ENCODE measurements around the gene FHIP1A. TPM values are rescaled to one million over a fixed set of nuclear protein-coding genes. Genes with fewer than 3 reads are reported as not detected.
A peak's percentile ranks its signal among the peaks of the same experiment; 100 is the strongest.

Gene FHIP1A
- total RNA-seq, 1 experiment from 2014 or later, result 0.39 TPM

- no peaks in the 10 kb centered on the region for H3K4me1 ChIP-seq (ENCODE audit: control insufficient read depth, insufficient read depth, low read length)
- no peak overlapping the region for H3K4me3 ChIP-seq (ENCODE audit: low read depth in 2 of 2, low read length in 2 of 2)
- in situ Hi-C loops (cut with HindIII; ENCODE audit: low pct_unique_long_range_greater_than_20kb, low sequenced_read_pairs) (no loop called here), intact Hi-C loops (cut with micrococcal nuclease; ENCODE audit: unreplicated experiment) (no loop called here)
- BruUV-seq (replicated peaks), result no TSS peak
- H3K27ac ChIP-seq (ENCODE audit: low read length), result no peak overlapping the region
- H3K27me3 ChIP-seq (ENCODE audit: control insufficient read depth, insufficient read depth, low read length), result no peaks in the 10 kb centered on the region
- no peaks in the 10 kb centered on the region for H3K9me3 ChIP-seq (ENCODE audit: control insufficient read depth, insufficient read depth, low read depth, low read length)
- ChIA-PET POLR2A (no interaction called here), CTCF (no interaction called here)
- DNase-seq (ENCODE audit: low read depth, low spot score), result no peak
- TF ChIP-seq CTCF (IDR thresholded peaks at IDR 0.05), result no peak
- TF ChIP-seq REST (IDR thresholded peaks at IDR 0.05; ENCODE audit: insufficient read depth in 1 of 2, low read depth in 2 of 2, low read length in 1 of 2), result no peak
- TF ChIP-seq SIN3A (IDR thresholded peaks at IDR 0.05; ENCODE audit: borderline replicate concordance, insufficient read depth, low read depth, low read length), result no peak
- no peak for TF ChIP-seq TCF7L2 (IDR thresholded peaks at IDR 0.05; ENCODE audit: low read depth, low read length)
- no peak for TF ChIP-seq POLR2AphosphoS5 (IDR thresholded peaks at IDR 0.05; ENCODE audit: low read depth, low read length)
- ATAC-seq, result no peak
- no peaks in the 10 kb centered on the region for H3K36me3 ChIP-seq (ENCODE audit: control insufficient read depth, insufficient read depth, low read length)
These were observed 8.9 kb downstream of the FHIP1A start for GRCh38 chr4:151417766-151418376.

GRCh38 chr4:151418385-151418784 is 9.4 kb downstream of the FHIP1A start:
- Histone ChIP-seq H3K4me1 (ENCODE audit: control insufficient read depth, insufficient read depth, low read length) (no peaks in the 10 kb centered on the region), H3K4me3 (ENCODE audit: low read depth in 2 of 2, low read length in 2 of 2) (no peak overlapping the region), H3K9me3 (ENCODE audit: control insufficient read depth, insufficient read depth, low read depth, low read length) (no peaks in the 10 kb centered on the region), H3K27me3 (ENCODE audit: control insufficient read depth, insufficient read depth, low read length) (no peaks in the 10 kb centered on the region; the same call in 1 of the 2 replicates), H3K36me3 (ENCODE audit: control insufficient read depth, insufficient read depth, low read length) (no peaks in the 10 kb centered on the region), H3K27ac (ENCODE audit: low read length) (no peak overlapping the region)
- no peak for TF ChIP-seq SIN3A (IDR thresholded peaks at IDR 0.05; ENCODE audit: borderline replicate concordance, insufficient read depth, low read depth, low read length)
- no peak for TF ChIP-seq TCF7L2 (IDR thresholded peaks at IDR 0.05; ENCODE audit: low read depth, low read length)
- no peak for TF ChIP-seq REST (IDR thresholded peaks at IDR 0.05; ENCODE audit: insufficient read depth in 1 of 2, low read depth in 2 of 2, low read length in 1 of 2)
- no peak for TF ChIP-seq CTCF (IDR thresholded peaks at IDR 0.05)
- no peak for TF ChIP-seq POLR2AphosphoS5 (IDR thresholded peaks at IDR 0.05; ENCODE audit: low read depth, low read length)
- ATAC-seq (no peak), DNase-seq (ENCODE audit: low read depth, low spot score) (peak; percentile 73)
- in situ Hi-C loops (cut with HindIII; ENCODE audit: low pct_unique_long_range_greater_than_20kb, low sequenced_read_pairs), result no loop called here
- no TSS peak for BruUV-seq (replicated peaks)
- POLR2A ChIA-PET, result no interaction called here
- CTCF ChIA-PET, result no interaction called here
- intact Hi-C loops (cut with micrococcal nuclease; ENCODE audit: unreplicated experiment), result no loop called here

All from Panc1 (cell line).